Esophagus (tissue), 2 donors: ENCODE data around the gene NR3C1. TPM values are rescaled to one million over a fixed set of nuclear protein-coding genes. Genes with fewer than 3 reads are reported as not detected.

Experiments
- H3K27ac ChIP-seq, 2 donors: one replicate each; pipeline ENCODE4 v1.5.1; 2013; ENCODE audit warnings: low read depth in 2 of 2, mild to moderate bottlenecking in 2 of 2, inconsistent platforms in 1 of 2, low read length in 1 of 2, moderate library complexity in 1 of 2
- H3K27me3 ChIP-seq, 2 donors: one replicate each; pipeline ENCODE4 v1.6.1; 2013; ENCODE audit warnings: low read length in 2 of 2, control low read depth in 1 of 2, mild to moderate bottlenecking in 1 of 2; ENCODE audit not compliant: insufficient read depth in 2 of 2, control insufficient read depth in 1 of 2
- H3K36me3 ChIP-seq, 2 donors: one replicate each; pipeline ENCODE4 v1.6.1; 2013; ENCODE audit warnings: low read length in 1 of 2; ENCODE audit not compliant: control insufficient read depth in 2 of 2, insufficient read depth in 2 of 2
- H3K4me1 ChIP-seq, 2 donors: one replicate each; pipeline ENCODE4 v1.6.1; 2013; ENCODE audit warnings: low read length in 1 of 2; ENCODE audit not compliant: control insufficient read depth in 2 of 2, insufficient read depth in 2 of 2
- H3K4me3 ChIP-seq, 2 donors: one replicate each; pipeline ENCODE4 v1.5.1; 2013; ENCODE audit warnings: low read length in 2 of 2, mild to moderate bottlenecking in 2 of 2, low read depth in 1 of 2, moderate library complexity in 1 of 2
- H3K9me3 ChIP-seq, 2 donors: one replicate each; pipeline ENCODE4 v1.6.1; 2013; ENCODE audit warnings: mild to moderate bottlenecking in 2 of 2, low read depth in 1 of 2, low read length in 1 of 2, moderate library complexity in 1 of 2; ENCODE audit not compliant: control insufficient read depth in 2 of 2, insufficient read depth in 1 of 2
- WGBS, 2 donors: extraction: QIAGEN DNeasy Blood & Tissue Kit; methylation state at CpG; one replicate each; pipeline ENCODE4 v1.1.7; 2013; 5-methylcytosine and 5-hydroxymethylcytosine counted together
- polyA plus RNA-seq, 2 donors: library from polyadenylated mRNA; stranded (reverse); fragments of 200-250 nt; gene quantifications; one replicate each; pipeline ENCODE4 v1.2.3, GENCODE V29; 2013
- donor health status: healthy with polysubstance abuse.
- donor health status: Bipolar disorder and iron deficiency.

Gene NR3C1
- polyA plus RNA-seq, 2 donors, result 8.6 to 10.7 TPM

DNA sequence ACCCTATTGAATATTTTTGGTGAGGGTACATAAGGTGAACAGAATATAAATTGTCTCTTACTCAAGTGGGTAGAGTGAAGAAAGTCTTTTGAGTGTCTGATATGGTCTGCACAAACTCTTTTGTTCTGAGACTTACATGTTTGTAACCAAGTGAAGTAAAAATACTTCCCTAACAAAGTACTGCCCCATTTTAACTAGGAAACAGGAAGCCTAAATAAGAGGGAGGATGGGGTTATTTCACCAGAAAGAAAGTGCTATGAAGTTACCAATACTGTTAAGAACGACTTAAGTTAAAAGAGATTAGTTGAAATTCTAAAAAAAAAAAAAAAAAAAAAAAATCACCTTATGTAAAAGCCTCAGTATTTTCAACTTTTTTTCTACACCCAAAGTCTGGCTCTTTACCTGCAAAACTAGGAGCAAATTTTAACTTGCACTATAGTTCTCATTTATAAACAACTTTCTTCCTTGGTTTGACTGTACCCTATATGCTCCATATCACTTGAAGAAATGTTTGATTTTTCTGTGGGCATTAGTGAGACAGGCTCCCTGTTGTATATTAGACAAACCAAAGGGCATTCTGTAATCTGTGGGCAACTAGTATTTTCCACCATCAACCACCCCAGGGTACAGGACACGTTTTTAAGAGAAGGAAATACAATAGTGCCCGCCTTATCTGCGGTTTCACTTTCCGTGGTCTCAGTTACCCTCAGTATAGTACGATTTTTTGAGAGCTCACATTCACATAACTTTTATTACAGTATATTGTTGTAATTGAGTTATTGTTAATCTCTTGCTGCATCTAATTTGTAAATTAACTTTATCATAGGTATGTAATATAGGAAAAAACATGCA lies 127.7 kb downstream of the NR3C1 start:
- Histone ChIP-seq H3K36me3 (peaks cover 3% of the 10 kb centered on the region in 2 donors), H3K4me3 (no peak overlapping the region), H3K27me3 (no peaks in the 10 kb centered on the region), H3K4me1 (peaks cover 0 to 3% of the 10 kb centered on the region in 2 donors), H3K9me3 (no peaks in the 10 kb centered on the region), H3K27ac (no peak overlapping the region)
- 82 to 86% methylated on average over 6 of the region's 6 CpGs for WGBS, 2 donors

GRCh38 chr5:143274952-143275351 lies 128.5 kb downstream of the NR3C1 start:
- Histone ChIP-seq H3K27ac (no peak overlapping the region), H3K36me3 (peaks cover 3% of the 10 kb centered on the region in 2 donors), H3K4me3 (no peak overlapping the region), H3K4me1 (peaks cover 0 to 3% of the 10 kb centered on the region in 2 donors), H3K9me3 (no peaks in the 10 kb centered on the region), H3K27me3 (no peaks in the 10 kb centered on the region)
- 41 to 67% methylated on average over 1 of the region's 1 CpG for WGBS, 2 donors

- WGBS, 2 donors, result 85 to 94% methylated on average over 2 of the region's 2 CpGs
- H3K9me3 ChIP-seq, result no peaks in the 10 kb centered on the region
- H3K4me3 ChIP-seq, result no peak overlapping the region
- no peaks in the 10 kb centered on the region for H3K27me3 ChIP-seq
- no peaks in the 10 kb centered on the region for H3K4me1 ChIP-seq
- H3K36me3 ChIP-seq, result no peaks in the 10 kb centered on the region
- no peak overlapping the region for H3K27ac ChIP-seq
These were observed 132.1 kb downstream of the NR3C1 start for GRCh38 chr5:143271431-143271830.

GRCh38 chr5:143268388-143268787 lies 135.1 kb downstream of the NR3C1 start:
- no peak overlapping the region for H3K4me3 ChIP-seq
- no peaks in the 10 kb centered on the region for H3K36me3 ChIP-seq
- 94 to 100% methylated on average over 2 of the region's 2 CpGs for WGBS, 2 donors
- no peaks in the 10 kb centered on the region for H3K27me3 ChIP-seq
- no peaks in the 10 kb centered on the region for H3K4me1 ChIP-seq
- H3K27ac ChIP-seq, result no peak overlapping the region
- H3K9me3 ChIP-seq, result no peaks in the 10 kb centered on the region

- no peak overlapping the region for H3K4me3 ChIP-seq
- WGBS, 2 donors, result 98 to 100% methylated on average over 2 of the region's 2 CpGs
- H3K36me3 ChIP-seq, result no peaks in the 10 kb centered on the region
These were observed 136.3 kb downstream of the NR3C1 start for GRCh38 chr5:143267186-143267585.

DNA sequence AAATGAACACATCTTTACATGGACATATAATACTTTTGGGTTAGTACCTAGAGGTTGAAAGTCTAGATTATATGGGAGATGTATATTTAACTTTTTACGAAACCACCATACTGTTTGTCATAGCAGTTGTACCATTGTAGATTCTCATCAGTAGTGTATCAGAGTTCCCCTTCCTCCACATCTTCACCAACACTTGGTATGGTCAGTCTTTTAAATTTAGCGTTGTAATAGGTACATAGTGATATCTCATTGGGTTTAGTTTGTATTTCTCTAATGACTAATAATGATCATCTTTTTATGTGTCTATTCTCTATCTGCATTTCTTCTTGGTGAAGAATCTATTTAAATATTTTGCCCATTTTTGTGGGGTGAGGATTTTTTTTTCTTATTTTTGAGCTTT lies 137.5 kb downstream of the NR3C1 start:
- Histone ChIP-seq H3K4me3 (no peak overlapping the region), H3K27ac (no peak overlapping the region), H3K9me3 (no peaks in the 10 kb centered on the region), H3K36me3 (no peaks in the 10 kb centered on the region), H3K4me1 (no peaks in the 10 kb centered on the region), H3K27me3 (no peaks in the 10 kb centered on the region)
- WGBS, 2 donors, result 98 to 100% methylated on average over 2 of the region's 2 CpGs

More at GRCh38 chr5:143267186-143267585, 136.3 kb downstream of the NR3C1 start:
- no peaks in the 10 kb centered on the region for H3K27me3 ChIP-seq
- no peaks in the 10 kb centered on the region for H3K4me1 ChIP-seq
- no peak overlapping the region for H3K27ac ChIP-seq
- no peaks in the 10 kb centered on the region for H3K9me3 ChIP-seq

- no peaks in the 10 kb centered on the region for H3K27me3 ChIP-seq
- no peak overlapping the region for H3K27ac ChIP-seq
- 50 to 70% methylated on average over 4 of the region's 4 CpGs for WGBS, 2 donors
- no peaks in the 10 kb centered on the region for H3K36me3 ChIP-seq
- no peak overlapping the region for H3K4me3 ChIP-seq
- H3K9me3 ChIP-seq, result no peaks in the 10 kb centered on the region
- H3K4me1 ChIP-seq, result no peaks in the 10 kb centered on the region
These were observed 140.1 kb downstream of the NR3C1 start for GRCh38 chr5:143263272-143263810.

DNA sequence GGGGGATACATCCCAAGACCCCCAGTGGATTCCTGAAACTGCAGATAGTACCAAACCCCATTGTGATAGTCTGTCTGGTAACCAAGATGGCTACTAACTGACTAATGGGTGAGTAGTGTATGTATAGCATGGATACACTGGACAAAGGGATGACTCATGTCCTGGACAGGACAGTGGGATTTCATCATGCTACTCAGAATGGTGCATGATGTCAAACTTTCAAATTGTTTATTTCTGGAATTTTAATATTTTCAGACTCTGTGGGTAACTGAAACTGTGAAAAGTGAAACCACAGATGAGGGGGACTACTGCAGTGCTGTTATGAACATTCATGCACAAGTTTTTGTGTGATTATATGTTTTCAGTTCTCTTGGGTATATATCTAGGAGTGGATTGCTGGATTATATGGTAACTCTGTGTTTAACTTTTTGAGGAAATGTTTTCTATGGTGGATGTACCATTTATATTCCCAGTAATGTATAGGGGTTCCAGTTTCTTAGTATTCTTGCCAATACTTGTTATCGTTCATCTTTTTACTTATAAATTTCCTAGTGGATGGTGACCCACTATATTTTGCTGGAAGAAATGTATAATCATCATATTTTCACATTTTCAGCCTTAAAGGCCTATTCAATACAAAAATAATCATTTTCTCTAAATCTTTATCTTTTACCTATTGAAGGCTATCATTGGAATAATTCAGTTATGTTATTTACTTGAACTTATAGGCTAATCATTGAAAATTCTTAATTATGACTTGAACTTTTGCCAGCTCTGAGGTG lies 140.9 kb downstream of the NR3C1 start:
- Histone ChIP-seq H3K27me3 (no peaks in the 10 kb centered on the region), H3K4me1 (no peaks in the 10 kb centered on the region), H3K27ac (no peak overlapping the region), H3K4me3 (no peak overlapping the region), H3K9me3 (no peaks in the 10 kb centered on the region), H3K36me3 (no peaks in the 10 kb centered on the region)
- WGBS, 2 donors, result 86 to 88% methylated on average over 1 of the region's 1 CpG

DNA sequence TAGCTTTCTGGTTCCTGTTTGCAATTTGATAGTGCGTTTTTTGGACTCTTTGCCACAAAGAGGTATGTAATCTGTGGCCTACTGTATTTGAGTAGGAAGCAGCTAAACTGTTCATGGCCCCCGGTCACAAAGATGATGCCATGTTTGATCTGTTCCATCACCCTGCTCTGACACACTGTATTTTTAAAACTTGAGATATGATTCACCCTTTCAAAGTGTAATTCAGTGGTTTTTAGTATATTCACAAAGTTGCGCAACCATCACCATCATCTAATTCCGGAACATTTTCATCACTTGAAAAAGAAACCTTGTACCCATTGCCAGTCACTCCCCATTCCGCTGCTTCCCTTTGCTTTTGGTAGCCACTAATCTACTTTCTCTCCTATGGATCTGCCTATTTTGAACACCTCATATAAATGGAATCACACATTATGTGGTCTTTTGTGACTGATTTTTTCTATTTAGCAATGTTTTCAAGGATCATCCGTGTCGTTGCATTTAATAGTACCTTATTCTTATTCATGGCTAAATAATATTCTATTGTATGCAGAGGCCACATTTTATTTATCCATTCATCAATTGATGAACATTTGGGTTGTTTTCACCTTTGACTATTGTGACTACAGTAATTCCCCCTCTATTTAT lies 141.6 kb downstream of the NR3C1 start:
- Histone ChIP-seq H3K27me3 (no peaks in the 10 kb centered on the region), H3K4me3 (no peak overlapping the region), H3K36me3 (no peaks in the 10 kb centered on the region), H3K9me3 (no peaks in the 10 kb centered on the region), H3K27ac (no peak overlapping the region), H3K4me1 (no peaks in the 10 kb centered on the region)
- 85 to 93% methylated on average over 7 of the region's 7 CpGs for WGBS, 2 donors
